HCT116 (cell line): Measurements from ENCODE around the gene CDH23.
A peak's percentile ranks its signal among the peaks of the same experiment; 100 is the strongest.

ENCODE experiments used
- CTCF ChIP-seq, 3 experiments: fragments of 200-600 bp in 1 of 3; sonication (generic) in 1 of 3; IDR thresholded peaks in 2 of 3; conservative IDR thresholded peaks in 1 of 3; 2 replicates each; pipeline ENCODE4 v1.5.1; 2012 to 2017; ENCODE audit warnings: low read depth in 2 of 3, low read length in 2 of 3, antibody characterized with exemption in 1 of 3, borderline replicate concordance in 1 of 3, control low read depth in 1 of 3, mild to moderate bottlenecking in 1 of 3, mixed read lengths in 1 of 3, mixed run types in 1 of 3, moderate library complexity in 1 of 3; ENCODE audit not compliant: insufficient read depth in 1 of 3
- FOSL1 ChIP-seq: IDR thresholded peaks from 2 replicates; pipeline ENCODE4 v1.6.1; 2012; ENCODE audit warnings: low read depth
- JUND ChIP-seq: IDR thresholded peaks from 2 replicates; pipeline ENCODE4 v1.6.1; 2012
- POLR2A ChIP-seq: IDR thresholded peaks from 2 replicates; pipeline ENCODE4 v1.7.0; 2011; ENCODE audit warnings: borderline replicate concordance; ENCODE audit not compliant: insufficient read depth, insufficient read length; ENCODE audit errors: extremely low read depth
- TCF7L2 ChIP-seq: IDR thresholded peaks from 2 replicates; pipeline ENCODE4 v1.7.0; 2011; ENCODE audit warnings: borderline replicate concordance, inconsistent platforms; ENCODE audit not compliant: insufficient read depth, insufficient read length; ENCODE audit errors: extremely low read depth
- ZFX ChIP-seq: fragments of 450-650 bp; IDR thresholded peaks from 2 replicates; pipeline ENCODE4 v1.6.1; 2017

DNA sequence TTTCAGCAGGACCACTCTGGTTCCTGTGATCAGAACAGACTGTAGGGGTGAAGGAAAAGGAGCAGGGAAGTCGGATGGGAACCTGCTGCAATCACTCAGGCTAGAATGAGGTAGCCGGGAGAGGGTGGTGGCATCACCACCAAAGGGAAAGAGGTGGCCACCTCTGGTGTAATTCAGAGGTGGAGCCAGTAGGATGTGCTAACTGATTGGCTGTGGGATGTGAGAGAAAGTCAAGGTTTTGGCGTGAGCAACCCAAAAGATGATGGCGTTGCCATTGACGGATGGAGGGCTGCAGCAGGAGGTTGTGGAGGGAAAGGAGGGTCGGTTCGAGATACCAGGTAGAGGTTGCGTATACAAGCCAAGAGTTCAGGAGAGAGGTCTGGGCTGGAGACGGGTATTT is 384.0 kb downstream of the CDH23 start:
- no peak for TF ChIP-seq FOSL1
- TF ChIP-seq TCF7L2: no peak
- TF ChIP-seq ZFX: no peak
- TF ChIP-seq CTCF (IDR thresholded peaks at IDR 0.05 in 2 of 3, conservative IDR thresholded peaks at IDR 0.05 in 1 of 3; ENCODE audit: borderline replicate concordance in 1 of 3, insufficient read depth in 1 of 3, low read depth in 2 of 3, low read length in 2 of 3): peak; percentile 9 to 18 (median 15); a peak in 1 of 6 replicates
- TF ChIP-seq POLR2A: no peak
- no peak for TF ChIP-seq JUND
